Neural cell (in vitro differentiated cells): ENCODE measurements around the gene RPP25. TPM values are rescaled to one million over a fixed set of nuclear protein-coding genes. Genes with fewer than 3 reads are reported as not detected.
A peak's percentile ranks its signal among the peaks of the same experiment; 100 is the strongest.

Experiments used
- H2AFZ ChIP-seq: fragments of 200-600, 300-800 bp; sonication (generic), shearing (Covaris generic); 2 replicates; pipeline ENCODE4 v1.6.0; 2014; ENCODE audit warnings: low read depth, mild to moderate bottlenecking, antibody characterized with exemption, low read length, moderate library complexity
- H3F3A ChIP-seq: fragments of 200-600 bp; shearing (Covaris generic); 2 replicates; pipeline ENCODE4 v1.6.1; 2016; ENCODE audit warnings: mild to moderate bottlenecking, moderate library complexity, mixed read lengths, antibody characterized with exemption, low read length; ENCODE audit not compliant: insufficient read depth, poor library complexity, severe bottlenecking
- H3K27ac ChIP-seq: fragments of 200-600, 300-800 bp; sonication (generic), shearing (Covaris generic); 2 replicates; pipeline ENCODE4 v1.5.1; 2014; ENCODE audit warnings: mild to moderate bottlenecking, low read length, moderate library complexity
- H3K27me3 ChIP-seq: fragments of 300-800, 200-600 bp; sonication (generic), shearing (Covaris generic); 2 replicates; pipeline ENCODE4 v1.6.0; 2014; ENCODE audit warnings: mild to moderate bottlenecking, low read depth, low read length, moderate library complexity; ENCODE audit not compliant: insufficient read depth
- H3K36me3 ChIP-seq: fragments of 300-800, 200-600 bp; sonication (generic), shearing (Covaris generic); 2 replicates; pipeline ENCODE4 v1.5.1; 2014; ENCODE audit warnings: mild to moderate bottlenecking, antibody characterized with exemption, low read length, moderate library complexity; ENCODE audit not compliant: insufficient read depth
- H3K4me2 ChIP-seq: fragments of 300-800, 200-600 bp; sonication (generic), shearing (Covaris generic); 2 replicates; pipeline ENCODE4 v1.6.0; 2014; ENCODE audit warnings: mild to moderate bottlenecking, low read length
- H3K4me3 ChIP-seq: fragments of 300-800, 200-600 bp; sonication (generic), shearing (Covaris generic); 2 replicates; pipeline ENCODE4 v1.5.1; 2014; ENCODE audit warnings: mild to moderate bottlenecking, low read length, moderate library complexity
- H3K79me2 ChIP-seq: fragments of 200-600 bp; shearing (Covaris generic); replicated peaks from 2 replicates; pipeline ENCODE4 v1.6.0; 2014; ENCODE audit warnings: mild to moderate bottlenecking, low read length, moderate library complexity; ENCODE audit not compliant: insufficient read depth
- H3K9ac ChIP-seq: fragments of 300-800, 200-600 bp; sonication (generic), shearing (Covaris generic); 2 replicates; pipeline ENCODE4 v1.6.1; 2016; ENCODE audit warnings: mild to moderate bottlenecking, low read length, mixed read lengths
- H3K9me2 ChIP-seq: fragments of 200-600 bp; shearing (Covaris generic); 2 replicates; pipeline ENCODE4 v1.6.1; 2016; ENCODE audit warnings: mild to moderate bottlenecking, low read length, mixed read lengths; ENCODE audit not compliant: insufficient read depth
- H3K9me3 ChIP-seq: fragments of 200-600, 300-800 bp; sonication (generic), shearing (Covaris generic); 2 replicates; pipeline ENCODE4 v1.6.1; 2016; ENCODE audit warnings: mild to moderate bottlenecking, mixed run types, low read length, moderate library complexity, mixed read lengths
- H4K20me1 ChIP-seq: fragments of 200-600 bp; shearing (Covaris generic); 2 replicates; pipeline ENCODE4 v1.6.1; 2016; ENCODE audit warnings: mild to moderate bottlenecking, mixed run types; ENCODE audit not compliant: insufficient read depth
- CTCF ChIP-seq: fragments of 450-650 bp; IDR thresholded peaks from 2 replicates; pipeline ENCODE4 v1.5.1; 2014; ENCODE audit warnings: antibody characterized with exemption, mild to moderate bottlenecking, moderate library complexity; ENCODE audit not compliant: poor library complexity, severe bottlenecking
- EP300 ChIP-seq: fragments of 450-650 bp; conservative IDR thresholded peaks from 2 replicates; pipeline ENCODE4 v1.6.1; 2014; ENCODE audit warnings: antibody characterized with exemption, mild to moderate bottlenecking, moderate library complexity; ENCODE audit not compliant: poor library complexity, severe bottlenecking
- EZH2 ChIP-seq: fragments of 200-600, 300-800 bp; shearing (Covaris generic), sonication (generic); IDR thresholded peaks from 2 replicates; pipeline ENCODE4 v1.6.1; 2014; ENCODE audit warnings: antibody characterized with exemption, low read length, borderline replicate concordance, mild to moderate bottlenecking; ENCODE audit not compliant: insufficient read depth, poor library complexity, severe bottlenecking
- MXI1 ChIP-seq: fragments of 450-650 bp; conservative IDR thresholded peaks from 2 replicates; pipeline ENCODE4 v1.6.1; 2014; ENCODE audit warnings: antibody characterized with exemption, mild to moderate bottlenecking; ENCODE audit not compliant: poor library complexity, severe bottlenecking
- POLR2AphosphoS5 ChIP-seq: IDR thresholded peaks from 2 replicates; pipeline ENCODE4 v1.6.1; 2012
- RAD21 ChIP-seq: fragments of 450-650 bp; conservative IDR thresholded peaks from 2 replicates; pipeline ENCODE4 v1.6.1; 2014; ENCODE audit warnings: antibody characterized with exemption, mild to moderate bottlenecking, moderate library complexity
- REST ChIP-seq: IDR thresholded peaks from 2 replicates; pipeline ENCODE4 v1.6.1; 2012; ENCODE audit warnings: borderline replicate concordance
- SMC3 ChIP-seq: fragments of 450-650 bp; conservative IDR thresholded peaks from 2 replicates; pipeline ENCODE4 v1.6.1; 2014; ENCODE audit warnings: antibody characterized with exemption, mild to moderate bottlenecking, moderate library complexity; ENCODE audit not compliant: poor library complexity
- TAF1 ChIP-seq: IDR thresholded peaks from 2 replicates; pipeline ENCODE4 v1.6.1; 2012; ENCODE audit warnings: low read depth
- polyA plus RNA-seq: library from polyadenylated mRNA; depleted of rRNA; stranded (reverse); fragments of >200 nt; gene quantifications from 2 replicates; pipeline ENCODE4 v1.2.3, GENCODE V29; 2014

The RPP25 gene
- polyA plus RNA-seq, 1 donor from 2014 or later, result 2.8 TPM

DNA sequence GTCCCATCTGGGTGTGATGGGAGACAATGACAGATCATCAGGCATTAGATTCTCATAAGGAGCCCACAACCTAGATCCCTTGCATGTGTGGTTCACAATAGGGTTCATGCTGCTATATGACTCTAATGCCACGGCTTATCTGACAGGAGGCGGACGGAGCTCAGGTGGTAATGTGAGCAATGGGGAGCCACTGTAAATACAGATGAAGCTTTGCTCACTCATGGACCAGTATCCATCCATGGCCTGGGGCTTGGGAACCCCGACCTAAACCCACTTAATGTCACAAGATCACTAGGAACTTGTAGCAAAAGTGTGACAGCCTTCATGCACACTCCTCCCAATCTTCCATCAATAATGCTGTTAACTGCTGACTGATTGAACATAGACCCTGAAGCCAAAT lies 47.9 kb downstream of the RPP25 start:
- Histone ChIP-seq H3K4me3 (no peak overlapping the region), H3K27ac (no peak overlapping the region), H3K36me3 (no peaks in the 10 kb centered on the region), H3K9ac (no peak overlapping the region), H3K79me2 (peaks cover 21% of the 10 kb centered on the region), H3K9me3 (no peaks in the 10 kb centered on the region), H3K4me2 (no peak overlapping the region), H3F3A (peaks cover 7% of the 10 kb centered on the region), H3K9me2 (no peaks in the 10 kb centered on the region), H3K27me3 (no peaks in the 10 kb centered on the region), H4K20me1 (no peaks in the 10 kb centered on the region), H2AFZ (no peak overlapping the region)
- TF ChIP-seq MXI1 (no peak), REST (no peak), EZH2 (no peak), POLR2AphosphoS5 (no peak), EP300 (no peak), TAF1 (no peak), RAD21 (no peak), SMC3 (no peak), CTCF (no peak)

DNA sequence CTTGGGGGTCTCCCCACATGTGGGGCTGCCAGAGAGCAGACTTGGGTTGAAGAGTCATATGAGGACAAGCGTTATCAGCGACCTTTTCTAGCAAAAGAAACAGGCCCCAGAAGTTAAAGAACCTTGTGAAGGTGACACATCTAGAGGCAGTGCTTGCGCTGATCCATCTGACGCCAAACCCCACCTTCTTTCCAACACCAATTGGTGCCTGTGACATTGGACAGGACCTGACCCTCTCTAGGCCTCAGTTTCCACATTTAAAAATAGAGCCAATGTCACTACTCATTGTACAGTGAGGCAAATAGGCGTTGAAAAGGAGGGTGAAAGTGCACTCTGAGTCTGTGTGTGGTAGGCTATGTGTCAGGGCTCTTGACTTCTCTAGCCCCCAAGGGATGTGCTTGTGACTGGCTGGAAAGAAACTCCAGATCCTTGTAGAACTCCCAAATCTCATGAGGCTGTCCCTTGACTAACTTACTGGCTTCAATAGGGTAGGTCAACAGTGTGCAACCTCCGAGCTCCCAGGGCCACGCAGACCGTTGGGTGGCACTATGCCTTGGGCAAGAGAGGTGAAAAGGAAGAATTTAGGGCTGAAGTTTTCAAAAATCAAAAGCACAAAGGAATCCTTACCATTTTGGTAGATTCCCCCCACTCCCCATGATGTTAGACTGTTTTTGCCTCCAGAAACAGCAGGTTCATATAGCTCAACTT lies 49.3 kb downstream of the RPP25 start:
- Histone ChIP-seq H3K27ac (peak overlapping the region; percentile 90), H2AFZ (peak overlapping the region; percentile 65), H3F3A (peaks cover 7% of the 10 kb centered on the region), H3K9ac (peak overlapping the region; percentile 96), H3K27me3 (no peaks in the 10 kb centered on the region), H3K79me2 (peaks cover 22% of the 10 kb centered on the region), H3K4me3 (peak overlapping the region; percentile 96), H3K9me3 (no peaks in the 10 kb centered on the region), H3K36me3 (peaks cover 8% of the 10 kb centered on the region), H4K20me1 (no peaks in the 10 kb centered on the region), H3K4me2 (peak overlapping the region; percentile 95), H3K9me2 (no peaks in the 10 kb centered on the region)
- no peak for TF ChIP-seq CTCF
- TF ChIP-seq RAD21, result no peak
- TF ChIP-seq EP300, result no peak
